ENCODE measurements around the gene OR10G3.

GRCh38 chr14:21535545-21536417 is 44.1 kb downstream of the OR10G3 start:
- TF ChIP-seq CTCF (IDR thresholded peaks at IDR 0.05), result no peak
- no peak for TF ChIP-seq POLR2A (IDR thresholded peaks at IDR 0.05)
